ENCODE results near the gene IQCK.

DNA sequence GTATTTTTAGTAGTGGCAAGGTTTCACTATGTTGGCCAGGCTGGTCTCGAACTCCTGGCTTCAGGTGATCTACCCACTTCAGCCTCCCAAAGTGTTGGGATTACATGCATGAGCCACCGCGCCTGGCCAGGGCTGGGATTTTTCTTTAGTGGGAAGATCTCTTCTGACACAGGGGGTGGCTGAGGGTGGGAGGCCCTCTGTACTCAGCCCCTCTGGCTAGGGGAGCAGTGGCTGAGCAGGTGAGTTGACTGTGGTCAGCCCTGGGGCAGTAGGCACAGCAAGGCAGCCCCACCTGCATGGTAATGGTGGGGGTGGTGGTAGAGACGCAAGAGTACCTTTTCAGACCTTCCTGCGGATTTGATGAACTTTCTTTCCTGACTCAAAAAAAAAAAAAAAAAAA, 178.9 kb downstream of the IQCK start:
- TF ChIP-seq, protein P1, sequence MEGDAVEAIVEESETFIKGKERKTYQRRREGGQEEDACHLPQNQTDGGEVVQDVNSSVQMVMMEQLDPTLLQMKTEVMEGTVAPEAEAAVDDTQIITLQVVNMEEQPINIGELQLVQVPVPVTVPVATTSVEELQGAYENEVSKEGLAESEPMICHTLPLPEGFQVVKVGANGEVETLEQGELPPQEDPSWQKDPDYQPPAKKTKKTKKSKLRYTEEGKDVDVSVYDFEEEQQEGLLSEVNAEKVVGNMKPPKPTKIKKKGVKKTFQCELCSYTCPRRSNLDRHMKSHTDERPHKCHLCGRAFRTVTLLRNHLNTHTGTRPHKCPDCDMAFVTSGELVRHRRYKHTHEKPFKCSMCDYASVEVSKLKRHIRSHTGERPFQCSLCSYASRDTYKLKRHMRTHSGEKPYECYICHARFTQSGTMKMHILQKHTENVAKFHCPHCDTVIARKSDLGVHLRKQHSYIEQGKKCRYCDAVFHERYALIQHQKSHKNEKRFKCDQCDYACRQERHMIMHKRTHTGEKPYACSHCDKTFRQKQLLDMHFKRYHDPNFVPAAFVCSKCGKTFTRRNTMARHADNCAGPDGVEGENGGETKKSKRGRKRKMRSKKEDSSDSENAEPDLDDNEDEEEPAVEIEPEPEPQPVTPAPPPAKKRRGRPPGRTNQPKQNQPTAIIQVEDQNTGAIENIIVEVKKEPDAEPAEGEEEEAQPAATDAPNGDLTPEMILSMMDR (IDR thresholded peaks at IDR 0.05): no peak
- no peak for TF ChIP-seq POLR2A (IDR thresholded peaks at IDR 0.05)

Measured in breast epithelium (tissue), 3 donors.